Erythroblast (primary cell): ENCODE data around the gene NDRG3.

Source experiments
- GATA1 ChIP-seq: IDR thresholded peaks from 2 replicates; pipeline ENCODE4 v1.6.1; 2011; ENCODE audit warnings: low read depth, mild to moderate bottlenecking, control low read depth, low read length, moderate library complexity
- POLR2A ChIP-seq: IDR thresholded peaks from 2 replicates; pipeline ENCODE4 v1.6.1; 2011; ENCODE audit warnings: mild to moderate bottlenecking, low read length

GRCh38 chr20:36606158-36607066 lies 139.5 kb downstream of the NDRG3 start:
- TF ChIP-seq POLR2A = no peak
- TF ChIP-seq GATA1 = no peak
